ENCODE results near the gene GRID1.

Gene GRID1

DNA sequence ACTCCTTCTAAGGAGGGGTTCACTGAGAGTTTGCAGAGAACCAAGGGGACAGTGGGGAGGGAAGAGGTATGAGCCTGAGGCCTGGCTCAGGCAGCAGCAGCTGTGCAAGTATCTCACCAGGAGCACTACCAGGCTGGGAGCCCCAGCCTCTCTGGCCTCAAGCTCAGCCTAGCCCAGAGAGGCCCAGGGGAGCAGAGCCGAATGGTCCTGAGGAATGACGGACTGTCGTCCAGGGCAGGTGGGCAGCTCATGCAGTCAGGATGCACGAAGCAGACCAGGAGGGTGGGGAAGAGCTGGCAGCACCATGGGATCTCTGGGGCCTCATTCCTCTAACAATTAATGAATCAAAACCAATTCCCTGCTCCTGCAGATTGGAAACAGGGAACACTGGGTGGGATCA, 151.5 kb downstream of the GRID1 start:
- H3K9me3 ChIP-seq (ENCODE audit: control insufficient read depth, insufficient read depth, low read depth, low read length), result no peaks in the 10 kb centered on the region
- no peak overlapping the region for H3K27ac ChIP-seq (ENCODE audit: extremely low read depth, low read depth, low read length)
- no peak overlapping the region for H3K4me3 ChIP-seq (ENCODE audit: low read depth, low read length)
- no peak for TF ChIP-seq ZNF292 (tag by site-specific recombination; IDR thresholded peaks at IDR 0.05; ENCODE audit: borderline replicate concordance, low read depth)
- no peak for TF ChIP-seq ZBTB21 (tag by site-specific recombination; IDR thresholded peaks at IDR 0.05)
- no peak for TF ChIP-seq FEZF1 (tag by site-specific recombination; IDR thresholded peaks at IDR 0.05)
- TF ChIP-seq, protein P1, sequence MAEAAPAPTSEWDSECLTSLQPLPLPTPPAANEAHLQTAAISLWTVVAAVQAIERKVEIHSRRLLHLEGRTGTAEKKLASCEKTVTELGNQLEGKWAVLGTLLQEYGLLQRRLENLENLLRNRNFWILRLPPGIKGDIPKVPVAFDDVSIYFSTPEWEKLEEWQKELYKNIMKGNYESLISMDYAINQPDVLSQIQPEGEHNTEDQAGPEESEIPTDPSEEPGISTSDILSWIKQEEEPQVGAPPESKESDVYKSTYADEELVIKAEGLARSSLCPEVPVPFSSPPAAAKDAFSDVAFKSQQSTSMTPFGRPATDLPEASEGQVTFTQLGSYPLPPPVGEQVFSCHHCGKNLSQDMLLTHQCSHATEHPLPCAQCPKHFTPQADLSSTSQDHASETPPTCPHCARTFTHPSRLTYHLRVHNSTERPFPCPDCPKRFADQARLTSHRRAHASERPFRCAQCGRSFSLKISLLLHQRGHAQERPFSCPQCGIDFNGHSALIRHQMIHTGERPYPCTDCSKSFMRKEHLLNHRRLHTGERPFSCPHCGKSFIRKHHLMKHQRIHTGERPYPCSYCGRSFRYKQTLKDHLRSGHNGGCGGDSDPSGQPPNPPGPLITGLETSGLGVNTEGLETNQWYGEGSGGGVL (tag by site-specific recombination; IDR thresholded peaks at IDR 0.05), result no peak
- ChIA-PET POLR2A (no interaction called here), CTCF (no interaction called here)
- H3K36me3 ChIP-seq (ENCODE audit: control insufficient read depth in 2 of 2, insufficient read depth in 1 of 2, low read length in 2 of 2), result no peaks in the 10 kb centered on the region
- no peaks in the 10 kb centered on the region for H3K4me1 ChIP-seq (ENCODE audit: control insufficient read depth, insufficient read depth, low read length)

DNA sequence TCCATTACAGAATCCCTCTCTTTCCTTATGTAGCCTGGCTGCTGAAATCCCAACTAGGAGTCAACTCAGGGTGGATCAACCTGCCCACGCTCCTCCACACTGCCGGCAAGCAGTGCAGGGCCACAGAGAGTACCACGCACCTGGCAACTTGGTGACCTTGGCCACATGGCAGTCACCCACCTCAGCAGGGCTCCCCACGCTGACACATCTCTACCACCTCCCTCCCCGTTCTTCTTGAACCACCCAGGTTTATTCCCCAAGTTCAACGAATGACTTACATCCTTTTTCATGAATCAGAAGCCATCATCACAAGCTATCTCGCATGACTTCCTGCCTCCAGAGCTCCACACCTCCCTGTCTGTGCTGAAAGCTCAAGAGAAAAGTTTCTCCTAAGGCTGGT, 153.4 kb downstream of the GRID1 start:
- CTCF ChIA-PET, result interaction anchor here (0.6 kb wide), 2 partner anchors 269 to 761 kb away, joined by 3 read pairs; no protein-coding TSS in a partner anchor
- TF ChIP-seq, protein P2, sequence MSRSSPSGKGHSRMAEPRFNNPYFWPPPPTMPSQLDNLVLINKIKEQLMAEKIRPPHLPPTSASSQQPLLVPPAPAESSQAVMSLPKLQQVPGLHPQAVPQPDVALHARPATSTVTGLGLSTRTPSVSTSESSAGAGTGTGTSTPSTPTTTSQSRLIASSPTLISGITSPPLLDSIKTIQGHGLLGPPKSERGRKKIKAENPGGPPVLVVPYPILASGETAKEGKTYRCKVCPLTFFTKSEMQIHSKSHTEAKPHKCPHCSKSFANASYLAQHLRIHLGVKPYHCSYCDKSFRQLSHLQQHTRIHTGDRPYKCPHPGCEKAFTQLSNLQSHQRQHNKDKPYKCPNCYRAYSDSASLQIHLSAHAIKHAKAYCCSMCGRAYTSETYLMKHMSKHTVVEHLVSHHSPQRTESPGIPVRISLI (tag by site-specific recombination; IDR thresholded peaks at IDR 0.05), result no peak
- TF ChIP-seq ZBTB7A (tag by site-specific recombination; IDR thresholded peaks at IDR 0.05; ENCODE audit: low read depth) (no peak), ZNF660 (tag by site-specific recombination; IDR thresholded peaks at IDR 0.05) (no peak), ZBTB1 (tag by site-specific recombination; IDR thresholded peaks at IDR 0.05) (no peak), ZNF558 (tag by site-specific recombination; IDR thresholded peaks at IDR 0.05) (no peak), ZNF510 (tag by site-specific recombination; IDR thresholded peaks at IDR 0.05; ENCODE audit: insufficient replicate concordance) (no peak)
- TF ChIP-seq, protein P3, sequence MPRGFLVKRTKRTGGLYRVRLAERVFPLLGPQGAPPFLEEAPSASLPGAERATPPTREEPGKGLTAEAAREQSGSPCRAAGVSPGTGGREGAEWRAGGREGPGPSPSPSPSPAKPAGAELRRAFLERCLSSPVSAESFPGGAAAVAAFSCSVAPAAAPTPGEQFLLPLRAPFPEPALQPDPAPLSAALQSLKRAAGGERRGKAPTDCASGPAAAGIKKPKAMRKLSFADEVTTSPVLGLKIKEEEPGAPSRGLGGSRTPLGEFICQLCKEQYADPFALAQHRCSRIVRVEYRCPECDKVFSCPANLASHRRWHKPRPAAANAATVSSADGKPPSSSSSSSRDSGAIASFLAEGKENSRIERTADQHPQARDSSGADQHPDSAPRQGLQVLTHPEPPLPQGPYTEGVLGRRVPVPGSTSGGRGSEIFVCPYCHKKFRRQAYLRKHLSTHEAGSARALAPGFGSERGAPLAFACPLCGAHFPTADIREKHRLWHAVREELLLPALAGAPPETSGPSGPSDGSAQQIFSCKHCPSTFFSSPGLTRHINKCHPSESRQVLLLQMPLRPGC (tag by site-specific recombination; IDR thresholded peaks at IDR 0.05), result no peak
- TF ChIP-seq, protein P4, sequence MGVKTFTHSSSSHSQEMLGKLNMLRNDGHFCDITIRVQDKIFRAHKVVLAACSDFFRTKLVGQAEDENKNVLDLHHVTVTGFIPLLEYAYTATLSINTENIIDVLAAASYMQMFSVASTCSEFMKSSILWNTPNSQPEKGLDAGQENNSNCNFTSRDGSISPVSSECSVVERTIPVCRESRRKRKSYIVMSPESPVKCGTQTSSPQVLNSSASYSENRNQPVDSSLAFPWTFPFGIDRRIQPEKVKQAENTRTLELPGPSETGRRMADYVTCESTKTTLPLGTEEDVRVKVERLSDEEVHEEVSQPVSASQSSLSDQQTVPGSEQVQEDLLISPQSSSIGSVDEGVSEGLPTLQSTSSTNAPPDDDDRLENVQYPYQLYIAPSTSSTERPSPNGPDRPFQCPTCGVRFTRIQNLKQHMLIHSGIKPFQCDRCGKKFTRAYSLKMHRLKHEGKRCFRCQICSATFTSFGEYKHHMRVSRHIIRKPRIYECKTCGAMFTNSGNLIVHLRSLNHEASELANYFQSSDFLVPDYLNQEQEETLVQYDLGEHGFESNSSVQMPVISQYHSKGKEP (tag by site-specific recombination; IDR thresholded peaks at IDR 0.05), result no peak
- TF ChIP-seq, protein P5, sequence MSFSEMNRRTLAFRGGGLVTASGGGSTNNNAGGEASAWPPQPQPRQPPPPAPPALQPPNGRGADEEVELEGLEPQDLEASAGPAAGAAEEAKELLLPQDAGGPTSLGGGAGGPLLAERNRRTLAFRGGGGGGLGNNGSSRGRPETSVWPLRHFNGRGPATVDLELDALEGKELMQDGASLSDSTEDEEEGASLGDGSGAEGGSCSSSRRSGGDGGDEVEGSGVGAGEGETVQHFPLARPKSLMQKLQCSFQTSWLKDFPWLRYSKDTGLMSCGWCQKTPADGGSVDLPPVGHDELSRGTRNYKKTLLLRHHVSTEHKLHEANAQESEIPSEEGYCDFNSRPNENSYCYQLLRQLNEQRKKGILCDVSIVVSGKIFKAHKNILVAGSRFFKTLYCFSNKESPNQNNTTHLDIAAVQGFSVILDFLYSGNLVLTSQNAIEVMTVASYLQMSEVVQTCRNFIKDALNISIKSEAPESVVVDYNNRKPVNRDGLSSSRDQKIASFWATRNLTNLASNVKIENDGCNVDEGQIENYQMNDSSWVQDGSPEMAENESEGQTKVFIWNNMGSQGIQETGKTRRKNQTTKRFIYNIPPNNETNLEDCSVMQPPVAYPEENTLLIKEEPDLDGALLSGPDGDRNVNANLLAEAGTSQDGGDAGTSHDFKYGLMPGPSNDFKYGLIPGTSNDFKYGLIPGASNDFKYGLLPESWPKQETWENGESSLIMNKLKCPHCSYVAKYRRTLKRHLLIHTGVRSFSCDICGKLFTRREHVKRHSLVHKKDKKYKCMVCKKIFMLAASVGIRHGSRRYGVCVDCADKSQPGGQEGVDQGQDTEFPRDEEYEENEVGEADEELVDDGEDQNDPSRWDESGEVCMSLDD (tag by site-specific recombination; IDR thresholded peaks at IDR 0.05), result no peak
- TF ChIP-seq, protein P6, sequence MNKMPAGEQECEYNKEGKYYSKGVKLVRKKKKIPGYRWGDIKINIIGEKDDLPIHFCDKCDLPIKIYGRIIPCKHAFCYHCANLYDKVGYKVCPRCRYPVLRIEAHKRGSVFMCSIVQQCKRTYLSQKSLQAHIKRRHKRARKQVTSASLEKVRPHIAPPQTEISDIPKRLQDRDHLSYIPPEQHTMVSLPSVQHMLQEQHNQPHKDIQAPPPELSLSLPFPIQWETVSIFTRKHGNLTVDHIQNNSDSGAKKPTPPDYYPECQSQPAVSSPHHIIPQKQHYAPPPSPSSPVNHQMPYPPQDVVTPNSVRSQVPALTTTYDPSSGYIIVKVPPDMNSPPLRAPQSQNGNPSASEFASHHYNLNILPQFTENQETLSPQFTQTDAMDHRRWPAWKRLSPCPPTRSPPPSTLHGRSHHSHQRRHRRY (tag by site-specific recombination; IDR thresholded peaks at IDR 0.05), result no peak
- TF ChIP-seq, protein P7, sequence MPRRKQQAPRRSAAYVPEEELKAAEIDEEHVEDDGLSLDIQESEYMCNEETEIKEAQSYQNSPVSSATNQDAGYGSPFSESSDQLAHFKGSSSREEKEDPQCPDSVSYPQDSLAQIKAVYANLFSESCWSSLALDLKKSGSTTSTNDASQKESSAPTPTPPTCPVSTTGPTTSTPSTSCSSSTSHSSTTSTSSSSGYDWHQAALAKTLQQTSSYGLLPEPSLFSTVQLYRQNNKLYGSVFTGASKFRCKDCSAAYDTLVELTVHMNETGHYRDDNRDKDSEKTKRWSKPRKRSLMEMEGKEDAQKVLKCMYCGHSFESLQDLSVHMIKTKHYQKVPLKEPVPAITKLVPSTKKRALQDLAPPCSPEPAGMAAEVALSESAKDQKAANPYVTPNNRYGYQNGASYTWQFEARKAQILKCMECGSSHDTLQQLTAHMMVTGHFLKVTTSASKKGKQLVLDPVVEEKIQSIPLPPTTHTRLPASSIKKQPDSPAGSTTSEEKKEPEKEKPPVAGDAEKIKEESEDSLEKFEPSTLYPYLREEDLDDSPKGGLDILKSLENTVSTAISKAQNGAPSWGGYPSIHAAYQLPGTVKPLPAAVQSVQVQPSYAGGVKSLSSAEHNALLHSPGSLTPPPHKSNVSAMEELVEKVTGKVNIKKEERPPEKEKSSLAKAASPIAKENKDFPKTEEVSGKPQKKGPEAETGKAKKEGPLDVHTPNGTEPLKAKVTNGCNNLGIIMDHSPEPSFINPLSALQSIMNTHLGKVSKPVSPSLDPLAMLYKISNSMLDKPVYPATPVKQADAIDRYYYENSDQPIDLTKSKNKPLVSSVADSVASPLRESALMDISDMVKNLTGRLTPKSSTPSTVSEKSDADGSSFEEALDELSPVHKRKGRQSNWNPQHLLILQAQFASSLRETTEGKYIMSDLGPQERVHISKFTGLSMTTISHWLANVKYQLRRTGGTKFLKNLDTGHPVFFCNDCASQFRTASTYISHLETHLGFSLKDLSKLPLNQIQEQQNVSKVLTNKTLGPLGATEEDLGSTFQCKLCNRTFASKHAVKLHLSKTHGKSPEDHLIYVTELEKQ (tag by site-specific recombination; IDR thresholded peaks at IDR 0.05; ENCODE audit: borderline replicate concordance), result no peak
- no peaks in the 10 kb centered on the region for H3K36me3 ChIP-seq (ENCODE audit: control insufficient read depth in 2 of 2, insufficient read depth in 1 of 2, low read length in 2 of 2)
- H3K9me3 ChIP-seq (ENCODE audit: control insufficient read depth, insufficient read depth, low read depth, low read length), result no peaks in the 10 kb centered on the region
- POLR2A ChIA-PET, result no interaction called here
- H3K4me1 ChIP-seq (ENCODE audit: control insufficient read depth, insufficient read depth, low read length), result no peaks in the 10 kb centered on the region
- no peak overlapping the region for H3K4me3 ChIP-seq (ENCODE audit: low read depth, low read length)
- no peak overlapping the region for H3K27ac ChIP-seq (ENCODE audit: extremely low read depth, low read depth, low read length)
